Natural killer cell (primary cell): Measurements from ENCODE around the gene INHBC. TPM values are rescaled to one million over a fixed set of nuclear protein-coding genes. Genes with fewer than 3 reads are reported as not detected.
A peak's percentile ranks its signal among the peaks of the same experiment; 100 is the strongest.

Source experiments
- ATAC-seq, 3 donors: fragments of 150-1000 bp in 2 of 3; fragments of 200-7000 bp in 1 of 3; cut with Tn5 transposase; 1 replicate in 1 of 3; 2 replicates in 2 of 3; pipeline ENCODE4 v1.10.0; 2021; ENCODE audit warnings: mild to moderate bottlenecking in 2 of 3, moderate library complexity in 2 of 3
- DNase-seq, 2 donors: peaks; one replicate each; pipeline versions ENCODE4 v3.0.0 to v3.0.0-alpha.2; 2013 to 2021; ENCODE audit warnings: mixed read lengths in 1 of 2
- H3K27ac ChIP-seq: one replicate; pipeline ENCODE4 v1.5.1; 2013; ENCODE audit warnings: mild to moderate bottlenecking, low read length
- H3K27me3 ChIP-seq: one replicate; pipeline ENCODE4 v1.6.1; 2013; ENCODE audit warnings: low read length; ENCODE audit not compliant: control insufficient read depth, insufficient read depth
- H3K36me3 ChIP-seq: one replicate; pipeline ENCODE4 v1.6.1; 2013; ENCODE audit warnings: low read length; ENCODE audit not compliant: control insufficient read depth, insufficient read depth
- H3K4me1 ChIP-seq: one replicate; pipeline ENCODE4 v1.6.1; 2013; ENCODE audit warnings: low read length; ENCODE audit not compliant: control insufficient read depth, insufficient read depth
- H3K4me3 ChIP-seq: one replicate; pipeline ENCODE4 v1.5.1; 2013; ENCODE audit warnings: low read length
- H3K9me3 ChIP-seq: one replicate; pipeline ENCODE4 v1.6.1; 2013; ENCODE audit warnings: low read length; ENCODE audit not compliant: control insufficient read depth, insufficient read depth
- H3K27ac Mint-ChIP-seq, 2 donors: one replicate each; pipeline ENCODE4 v1.8.0; 2022; ENCODE audit warnings: mild to moderate bottlenecking in 2 of 2, mixed read lengths in 2 of 2, moderate library complexity in 1 of 2
- H3K27me3 Mint-ChIP-seq, 2 donors: one replicate each; pipeline ENCODE4 v1.8.0; 2022; ENCODE audit warnings: low read depth in 2 of 2, mixed read lengths in 2 of 2
- H3K36me3 Mint-ChIP-seq: one replicate; pipeline ENCODE4 v1.8.0; 2022; ENCODE audit warnings: mixed read lengths
- H3K4me1 Mint-ChIP-seq, 2 donors: one replicate each; pipeline ENCODE4 v1.8.0; 2022; ENCODE audit warnings: mixed read lengths in 2 of 2
- H3K4me3 Mint-ChIP-seq: one replicate; pipeline ENCODE4 v1.8.0; 2022; ENCODE audit warnings: mild to moderate bottlenecking, moderate library complexity, mixed read lengths
- H3K9me3 Mint-ChIP-seq, 2 donors: one replicate each; pipeline ENCODE4 v1.8.0; 2022; ENCODE audit warnings: mixed read lengths in 2 of 2
- WGBS: methylation state at CpG from one replicate; pipeline ENCODE4 v1.1.7; 2013; ENCODE audit warnings: missing lambda C conversion rate; ENCODE audit not compliant: insufficient coverage; 5-methylcytosine and 5-hydroxymethylcytosine counted together
- intact Hi-C: fragments of 100-400 bp; cut with micrococcal nuclease; formaldehyde crosslinking; loops from one replicate; pipeline ENCODE4 v1.14.2; 2022
- total RNA-seq, 4 donors: library from RNA; stranded (reverse); fragments of 120-200 nt in 1 of 4; gene quantifications; one replicate each; pipeline versions ENCODE4 v1.2.3 to v1.2.4, GENCODE V29; 2013 to 2022
- TF ChIP-seq, protein P1 (sequence below): fragments of 200-600 bp; IDR thresholded peaks from one replicate; pipeline ENCODE4 v1.8.0; 2022; ENCODE audit warnings: antibody characterized with exemption

INHBC gene
- total RNA-seq, 3 donors from 2014 or later (not counting 1 experiment from before 2014, with no cell fraction given) = 0.18 to 0.35 (median 0.31) TPM

DNA sequence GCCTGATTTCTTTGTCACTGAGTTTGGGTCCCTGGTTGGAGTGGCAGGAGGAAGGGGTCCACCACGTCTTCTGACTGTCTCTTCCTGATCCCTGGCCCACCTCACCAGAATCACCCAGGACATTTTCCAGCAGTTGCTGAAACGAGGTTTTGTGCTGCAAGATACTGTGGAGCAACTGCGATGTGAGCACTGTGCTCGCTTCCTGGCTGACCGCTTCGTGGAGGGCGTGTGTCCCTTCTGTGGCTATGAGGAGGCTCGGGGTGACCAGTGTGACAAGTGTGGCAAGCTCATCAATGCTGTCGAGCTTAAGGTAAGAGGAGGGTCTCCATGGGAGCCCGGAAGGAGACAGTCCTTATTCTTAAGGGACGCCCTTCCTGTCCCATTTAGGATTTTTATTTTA lies 65.6 kb downstream of the INHBC start:
- H3K4me3 ChIP-seq = no peak overlapping the region
- ATAC-seq (no peak), DNase-seq (no peak)
- H3K36me3 Mint-ChIP-seq = peaks cover 18% of the 10 kb centered on the region
- no peaks in the 10 kb centered on the region for H3K9me3 Mint-ChIP-seq
- intact Hi-C loops = no loop called here
- H3K9me3 ChIP-seq = no peaks in the 10 kb centered on the region
- H3K27ac Mint-ChIP-seq = peak overlapping the region in 1 of 2 donors; percentile 19
- no peaks in the 10 kb centered on the region for H3K27me3 ChIP-seq
- H3K4me1 Mint-ChIP-seq = peaks cover 4 to 7% of the 10 kb centered on the region in 2 donors
- no peak overlapping the region for H3K27ac ChIP-seq
- H3K36me3 ChIP-seq = peaks cover 54% of the 10 kb centered on the region
- no peaks in the 10 kb centered on the region for H3K27me3 Mint-ChIP-seq
- H3K4me3 Mint-ChIP-seq = no peak overlapping the region
- H3K4me1 ChIP-seq = no peaks in the 10 kb centered on the region
- TF ChIP-seq, protein P1, sequence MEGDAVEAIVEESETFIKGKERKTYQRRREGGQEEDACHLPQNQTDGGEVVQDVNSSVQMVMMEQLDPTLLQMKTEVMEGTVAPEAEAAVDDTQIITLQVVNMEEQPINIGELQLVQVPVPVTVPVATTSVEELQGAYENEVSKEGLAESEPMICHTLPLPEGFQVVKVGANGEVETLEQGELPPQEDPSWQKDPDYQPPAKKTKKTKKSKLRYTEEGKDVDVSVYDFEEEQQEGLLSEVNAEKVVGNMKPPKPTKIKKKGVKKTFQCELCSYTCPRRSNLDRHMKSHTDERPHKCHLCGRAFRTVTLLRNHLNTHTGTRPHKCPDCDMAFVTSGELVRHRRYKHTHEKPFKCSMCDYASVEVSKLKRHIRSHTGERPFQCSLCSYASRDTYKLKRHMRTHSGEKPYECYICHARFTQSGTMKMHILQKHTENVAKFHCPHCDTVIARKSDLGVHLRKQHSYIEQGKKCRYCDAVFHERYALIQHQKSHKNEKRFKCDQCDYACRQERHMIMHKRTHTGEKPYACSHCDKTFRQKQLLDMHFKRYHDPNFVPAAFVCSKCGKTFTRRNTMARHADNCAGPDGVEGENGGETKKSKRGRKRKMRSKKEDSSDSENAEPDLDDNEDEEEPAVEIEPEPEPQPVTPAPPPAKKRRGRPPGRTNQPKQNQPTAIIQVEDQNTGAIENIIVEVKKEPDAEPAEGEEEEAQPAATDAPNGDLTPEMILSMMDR = no peak
- WGBS = 98% methylated on average over 11 of the region's 11 CpGs

Other genes starting within 250 kb of the INHBC start
- gene NXPH4, start 218.0 kb upstream of the INHBC start, total RNA-seq = under 1 TPM in 1 of 3 donors, not detected in 2; 0.82 TPM
- gene SHMT2, start 205.1 kb upstream of the INHBC start, total RNA-seq = 10 to 100 TPM; 28.6 to 39.3 (median 34.9) TPM
- 1 to 10 TPM; 2.4 to 4.1 (median 3.8) TPM for gene STAC3, start 183.6 kb upstream of the INHBC start, total RNA-seq
- gene R3HDM2, start 3.7 kb upstream of the INHBC start, total RNA-seq = 100 to 1,000 TPM; 110 to 124 (median 123) TPM
- gene INHBE, start 20.5 kb downstream of the INHBC start, total RNA-seq = not detected
- 1 to 10 TPM in 1 of 3 donors, under 1 TPM in 2; 0.50 to 1.4 (median 0.99) TPM for gene GLI1, start 25.0 kb downstream of the INHBC start, total RNA-seq
- 1,000 to 10,000 TPM in 2 of 3 donors, 100 to 1,000 TPM in 1; 558 to 1,091 (median 1,015) TPM for gene ARHGAP9, start 45.1 kb downstream of the INHBC start, total RNA-seq
- 100 to 1,000 TPM; 200 to 237 (median 218) TPM for gene MARS1, start 53.3 kb downstream of the INHBC start, total RNA-seq
- gene DDIT3, start 85.7 kb downstream of the INHBC start, total RNA-seq = 100 to 1,000 TPM; 117 to 318 (median 182) TPM
- 100 to 1,000 TPM; 130 to 142 (median 139) TPM for gene MBD6, start 88.0 kb downstream of the INHBC start, total RNA-seq
- gene DCTN2, start 112.4 kb downstream of the INHBC start, total RNA-seq = 10 to 100 TPM; 65.5 to 76.5 (median 71.8) TPM
- gene KIF5A, start 115.3 kb downstream of the INHBC start, total RNA-seq = under 1 TPM; 0.09 to 0.40 (median 0.16) TPM
- 10 to 100 TPM; 41.0 to 62.9 (median 52.0) TPM for gene PIP4K2C, start 156.4 kb downstream of the INHBC start, total RNA-seq
- gene DTX3, start 170.0 kb downstream of the INHBC start, total RNA-seq = 10 to 100 TPM; 65.1 to 81.1 (median 77.0) TPM
- 1 to 10 TPM; 3.1 to 6.5 (median 5.1) TPM for gene ARHGEF25, start 176.7 kb downstream of the INHBC start, total RNA-seq
- gene B4GALNT1, start 198.4 kb downstream of the INHBC start, total RNA-seq = under 1 TPM; 0.38 to 0.59 (median 0.48) TPM